ENCODE data around the gene PAFAH2.

Gene PAFAH2

GRCh38 chr1:25926731-25927496 is 70.9 kb downstream of the PAFAH2 start:
- no peak for DNase-seq

- DNase-seq = no peak
Measured at GRCh38 chr1:25924454-25924853, 73.4 kb downstream of the PAFAH2 start.

GRCh38 chr1:25922971-25923552 is 74.8 kb downstream of the PAFAH2 start:
- DNase-seq = peak; percentile 45 to 47

GRCh38 chr1:25922056-25922970 is 75.5 kb downstream of the PAFAH2 start:
- peak; percentile 50 to 57 for DNase-seq

- DNase-seq = no peak
Measured at GRCh38 chr1:25918615-25919014, 79.2 kb downstream of the PAFAH2 start.

- DNase-seq = peak in 1 of 2 experiments; percentile 22
Measured at GRCh38 chr1:25917996-25918395, 79.9 kb downstream of the PAFAH2 start.

GRCh38 chr1:25916460-25916859 is 81.4 kb downstream of the PAFAH2 start:
- no peak for DNase-seq

GRCh38 chr1:25914074-25914995 is 83.5 kb downstream of the PAFAH2 start:
- DNase-seq = no peak

GRCh38 chr1:25913206-25913605 is 84.7 kb downstream of the PAFAH2 start:
- no peak for DNase-seq

GRCh38 chr1:25912076-25912831 is 85.6 kb downstream of the PAFAH2 start:
- no peak for DNase-seq

- DNase-seq = no peak
Measured at GRCh38 chr1:25911162-25911561, 86.7 kb downstream of the PAFAH2 start.

All from activated CD4-positive, alpha-beta T cell treated with anti-CD3 and anti-CD28 coated beads, Interleukin-2, amount 50 U/mL, for 48 hours (primary cell).